ENCODE results near the gene ABCF1. TPM values are rescaled to one million over a fixed set of nuclear protein-coding genes. Genes with fewer than 3 reads are reported as not detected.

Gene ABCF1
- polyA plus RNA-seq, 1 donor from 2014 or later, result 19.5 TPM

DNA sequence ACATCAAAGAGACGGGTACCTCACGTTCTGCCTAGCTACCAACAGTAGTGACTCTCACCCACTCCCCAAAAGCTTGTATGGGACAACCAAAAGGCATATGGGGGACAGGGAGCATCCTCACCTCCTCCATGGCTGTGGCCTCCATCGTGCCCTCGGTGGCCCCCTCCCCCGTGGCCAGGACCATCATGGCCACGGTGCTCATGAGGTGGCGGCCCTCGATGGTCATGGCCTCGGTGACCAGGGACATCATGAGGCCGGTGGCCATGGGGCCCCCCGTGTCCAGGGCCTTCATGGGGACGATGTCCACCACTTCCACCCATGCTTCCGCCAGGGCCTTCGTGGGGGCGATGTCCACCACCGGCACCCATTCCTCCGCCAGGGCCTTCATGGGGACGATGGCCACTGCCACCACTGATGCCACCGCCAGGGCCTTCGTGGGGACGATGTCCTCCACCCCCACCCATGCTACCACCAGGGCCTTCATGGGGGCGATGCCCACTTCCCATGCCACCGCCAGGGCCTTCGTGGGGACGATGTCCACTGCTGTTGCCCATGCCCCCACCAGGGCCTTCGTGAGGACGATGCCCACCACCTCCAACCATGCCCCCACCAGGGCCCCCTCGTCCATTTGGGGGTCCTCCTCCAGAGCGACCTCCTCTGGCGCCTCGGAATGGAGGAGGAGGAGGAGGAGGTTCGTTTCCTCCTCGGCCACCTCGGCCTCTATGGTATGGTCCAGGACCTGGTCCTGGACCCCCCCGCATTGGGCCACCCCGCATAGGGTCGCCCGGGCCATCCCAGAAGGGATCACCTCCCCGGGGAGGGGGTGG is 30.8 kb downstream of the ABCF1 start:
- no peak overlapping the region for H2AFZ ChIP-seq (ENCODE audit: low read depth, low read length)
- no peak overlapping the region for H3K4me2 ChIP-seq (ENCODE audit: low read length)
- peaks cover 19% of the 10 kb centered on the region for H3K36me3 ChIP-seq (ENCODE audit: insufficient read depth, low read length)
- peaks cover 4% of the 10 kb centered on the region for H4K20me1 ChIP-seq (ENCODE audit: insufficient read depth)
- no peak overlapping the region for H3K4me3 ChIP-seq (ENCODE audit: low read length)
- TF ChIP-seq POLR2AphosphoS5 (IDR thresholded peaks at IDR 0.05) (peak; percentile 4), RAD21 (conservative IDR thresholded peaks at IDR 0.05) (no peak)
- no peaks in the 10 kb centered on the region for H3K27me3 ChIP-seq (ENCODE audit: insufficient read depth, low read depth, low read length)
- no peak overlapping the region for H3K27ac ChIP-seq (ENCODE audit: low read length)
- H3K9ac ChIP-seq (ENCODE audit: low read length), result no peak overlapping the region
- H3K9me2 ChIP-seq (ENCODE audit: insufficient read depth, low read length), result no peaks in the 10 kb centered on the region
- no peaks in the 10 kb centered on the region for H3K9me3 ChIP-seq (ENCODE audit: low read length)
- H3K79me2 ChIP-seq (replicated peaks; ENCODE audit: insufficient read depth, low read length), result no peaks in the 10 kb centered on the region
- no peaks in the 10 kb centered on the region for H3F3A ChIP-seq (ENCODE audit: insufficient read depth, low read length, poor library complexity, severe bottlenecking)

DNA sequence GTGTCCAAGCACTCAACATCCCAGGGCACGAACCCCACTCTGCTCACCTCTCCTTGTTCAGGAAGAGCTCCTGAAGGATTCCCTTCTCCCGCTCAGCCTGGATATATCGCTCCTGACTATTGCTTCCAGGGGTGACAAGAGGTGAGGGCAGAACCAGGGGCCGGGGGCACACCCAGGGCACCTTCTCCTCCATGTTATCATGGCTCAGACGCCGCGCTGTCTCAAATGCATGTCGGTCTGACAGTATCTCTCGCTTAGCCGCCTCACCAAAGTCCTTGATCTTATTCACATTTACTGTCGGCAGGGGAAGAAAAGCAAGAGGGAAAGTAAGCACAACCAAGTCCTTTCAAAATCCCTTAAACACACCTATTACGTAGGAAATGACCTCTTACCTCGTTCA is 32.7 kb downstream of the ABCF1 start:
- no peak for TF ChIP-seq TAF1 (IDR thresholded peaks at IDR 0.05; ENCODE audit: low read depth)
- TF ChIP-seq POLR2AphosphoS5 (IDR thresholded peaks at IDR 0.05), result peak; percentile 3
- H3K27ac ChIP-seq (ENCODE audit: low read length), result no peak overlapping the region
- no peaks in the 10 kb centered on the region for H3F3A ChIP-seq (ENCODE audit: insufficient read depth, low read length, poor library complexity, severe bottlenecking)
- no peak overlapping the region for H3K4me2 ChIP-seq (ENCODE audit: low read length)
- no peaks in the 10 kb centered on the region for H3K9me2 ChIP-seq (ENCODE audit: insufficient read depth, low read length)
- H2AFZ ChIP-seq (ENCODE audit: low read depth, low read length), result no peak overlapping the region
- peaks cover 4% of the 10 kb centered on the region for H4K20me1 ChIP-seq (ENCODE audit: insufficient read depth)
- H3K36me3 ChIP-seq (ENCODE audit: insufficient read depth, low read length), result peaks cover 19% of the 10 kb centered on the region
- H3K79me2 ChIP-seq (replicated peaks; ENCODE audit: insufficient read depth, low read length), result no peaks in the 10 kb centered on the region
- H3K9ac ChIP-seq (ENCODE audit: low read length), result no peak overlapping the region
- H3K4me3 ChIP-seq (ENCODE audit: low read length), result no peak overlapping the region
- no peaks in the 10 kb centered on the region for H3K27me3 ChIP-seq (ENCODE audit: insufficient read depth, low read depth, low read length)
- no peaks in the 10 kb centered on the region for H3K9me3 ChIP-seq (ENCODE audit: low read length)

DNA sequence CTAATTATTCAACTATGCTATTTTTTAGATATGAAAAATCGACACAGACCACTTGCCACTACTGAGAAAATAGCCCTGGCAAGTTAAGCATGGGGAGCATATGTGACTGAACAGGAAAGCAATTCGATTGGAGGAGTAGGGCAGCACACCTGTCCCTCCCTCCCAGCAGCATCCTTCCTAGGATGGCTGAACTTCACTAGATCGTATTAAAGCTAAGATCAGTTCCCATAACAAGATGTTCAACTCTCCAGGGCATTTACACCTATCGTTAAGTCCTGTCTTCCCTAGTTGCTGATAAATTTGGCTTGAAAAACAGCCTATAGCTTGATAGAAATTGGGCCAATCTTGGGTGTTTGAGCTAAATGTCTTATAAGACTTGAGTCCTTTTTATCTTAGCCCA is 38.8 kb downstream of the ABCF1 start:
- Histone ChIP-seq H4K20me1 (ENCODE audit: insufficient read depth) (no peaks in the 10 kb centered on the region), H3K4me2 (ENCODE audit: low read length) (no peak overlapping the region), H3K4me3 (ENCODE audit: low read length) (no peak overlapping the region), H2AFZ (ENCODE audit: low read depth, low read length) (no peak overlapping the region), H3K27ac (ENCODE audit: low read length) (no peak overlapping the region), H3K36me3 (ENCODE audit: insufficient read depth, low read length) (peaks cover 14% of the 10 kb centered on the region), H3K9me2 (ENCODE audit: insufficient read depth, low read length) (no peaks in the 10 kb centered on the region), H3K9ac (ENCODE audit: low read length) (no peak overlapping the region), H3F3A (ENCODE audit: insufficient read depth, low read length, poor library complexity, severe bottlenecking) (no peaks in the 10 kb centered on the region), H3K9me3 (ENCODE audit: low read length) (no peaks in the 10 kb centered on the region), H3K79me2 (replicated peaks; ENCODE audit: insufficient read depth, low read length) (peaks cover 33% of the 10 kb centered on the region), H3K27me3 (ENCODE audit: insufficient read depth, low read depth, low read length) (no peaks in the 10 kb centered on the region)
- no peak for TF ChIP-seq POLR2AphosphoS5 (IDR thresholded peaks at IDR 0.05)

- TF ChIP-seq POLR2AphosphoS5 (IDR thresholded peaks at IDR 0.05), result no peak
- no peak for TF ChIP-seq MXI1 (conservative IDR thresholded peaks at IDR 0.05; ENCODE audit: poor library complexity, severe bottlenecking)
- no peak for TF ChIP-seq TAF1 (IDR thresholded peaks at IDR 0.05; ENCODE audit: low read depth)
- no peak for TF ChIP-seq CTCF (IDR thresholded peaks at IDR 0.05; ENCODE audit: poor library complexity, severe bottlenecking)
- no peak for TF ChIP-seq EP300 (conservative IDR thresholded peaks at IDR 0.05; ENCODE audit: poor library complexity, severe bottlenecking)
- no peak for TF ChIP-seq EZH2 (IDR thresholded peaks at IDR 0.05; ENCODE audit: borderline replicate concordance, insufficient read depth, low read length, poor library complexity, severe bottlenecking)
- TF ChIP-seq RAD21 (conservative IDR thresholded peaks at IDR 0.05), result no peak
- TF ChIP-seq REST (IDR thresholded peaks at IDR 0.05; ENCODE audit: borderline replicate concordance), result no peak
- no peak for TF ChIP-seq SMC3 (conservative IDR thresholded peaks at IDR 0.05; ENCODE audit: poor library complexity)
- peak overlapping the region; percentile 100 for H3K27ac ChIP-seq (ENCODE audit: low read length)
- H3K4me3 ChIP-seq (ENCODE audit: low read length), result peak overlapping the region; percentile 83
- H3K9ac ChIP-seq (ENCODE audit: low read length), result peak overlapping the region; percentile 17
- H4K20me1 ChIP-seq (ENCODE audit: insufficient read depth), result no peaks in the 10 kb centered on the region
- H3K9me3 ChIP-seq (ENCODE audit: low read length), result no peaks in the 10 kb centered on the region
- peaks cover 11% of the 10 kb centered on the region for H3K36me3 ChIP-seq (ENCODE audit: insufficient read depth, low read length)
- H3K9me2 ChIP-seq (ENCODE audit: insufficient read depth, low read length), result no peaks in the 10 kb centered on the region
- no peak overlapping the region for H2AFZ ChIP-seq (ENCODE audit: low read depth, low read length)
- H3F3A ChIP-seq (ENCODE audit: insufficient read depth, low read length, poor library complexity, severe bottlenecking), result peaks cover 2% of the 10 kb centered on the region
- no peaks in the 10 kb centered on the region for H3K27me3 ChIP-seq (ENCODE audit: insufficient read depth, low read depth, low read length)
- H3K4me2 ChIP-seq (ENCODE audit: low read length), result peak overlapping the region; percentile 37
- peaks cover 43% of the 10 kb centered on the region for H3K79me2 ChIP-seq (replicated peaks; ENCODE audit: insufficient read depth, low read length)
Observed at GRCh38 chr6:30611150-30611855, 40.1 kb downstream of the ABCF1 start.

All from neural cell (in vitro differentiated cells).